Activated CD4-positive, CD25-positive, alpha-beta regulatory T cell treated with anti-CD3 and anti-CD28 coated beads, Interleukin-2, amount 50 U/mL, for 24 hours (primary cell): Measurements from ENCODE around the gene CDK2AP2.
A peak's percentile ranks its signal among the peaks of the same experiment; 100 is the strongest.
"Not testable (repeated sequence)": the region's sequence is repeated elsewhere in the genome, so short reads cannot be mapped to it uniquely, and the experiment has no call there.

Experiments used
- ATAC-seq, 2 donors: fragments of 150-1000 bp; cut with Tn5 transposase; one replicate each; pipeline ENCODE4 v1.10.0; 2021; ENCODE audit warnings: mild to moderate bottlenecking in 1 of 2, moderate library complexity in 1 of 2

The CDK2AP2 gene

DNA sequence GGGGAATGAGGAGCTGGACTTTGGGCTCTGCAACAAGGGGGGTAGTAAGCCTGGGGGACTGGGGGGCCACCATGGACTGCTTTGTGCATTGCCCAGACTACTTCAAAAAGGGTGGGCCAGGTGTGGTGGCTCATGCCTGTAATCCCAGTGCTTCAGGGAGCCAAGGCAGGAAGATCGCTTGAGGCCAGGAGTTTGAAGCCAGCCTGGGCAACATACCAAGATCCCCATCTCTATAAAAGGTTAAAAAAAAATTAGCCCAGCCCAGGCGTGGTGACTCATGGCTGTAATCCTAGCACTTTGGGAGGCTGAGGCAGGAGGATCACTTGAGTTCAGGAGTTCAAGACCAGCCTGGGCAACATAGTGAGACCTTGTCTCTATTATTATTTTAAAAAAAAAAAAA lies 42.4 kb downstream of the CDK2AP2 start:
- ATAC-seq: not testable (repeated sequence)

DNA sequence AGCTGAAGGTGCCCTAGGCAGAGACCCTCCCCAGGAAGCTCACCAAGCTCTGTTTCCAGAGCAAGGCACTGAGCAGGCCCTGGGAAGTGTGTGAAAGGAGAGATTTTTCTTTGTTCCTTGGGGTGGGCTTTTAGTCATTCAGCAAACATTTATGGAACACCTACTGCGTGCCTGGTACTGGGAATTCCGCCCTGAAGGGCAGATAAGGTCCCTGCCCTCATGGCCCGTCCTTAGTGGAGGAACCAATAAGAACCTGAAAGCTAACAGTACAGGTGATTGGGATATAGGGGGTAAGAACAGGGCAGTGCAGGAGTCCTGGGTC lies 42.8 kb downstream of the CDK2AP2 start:
- ATAC-seq: no peak

DNA sequence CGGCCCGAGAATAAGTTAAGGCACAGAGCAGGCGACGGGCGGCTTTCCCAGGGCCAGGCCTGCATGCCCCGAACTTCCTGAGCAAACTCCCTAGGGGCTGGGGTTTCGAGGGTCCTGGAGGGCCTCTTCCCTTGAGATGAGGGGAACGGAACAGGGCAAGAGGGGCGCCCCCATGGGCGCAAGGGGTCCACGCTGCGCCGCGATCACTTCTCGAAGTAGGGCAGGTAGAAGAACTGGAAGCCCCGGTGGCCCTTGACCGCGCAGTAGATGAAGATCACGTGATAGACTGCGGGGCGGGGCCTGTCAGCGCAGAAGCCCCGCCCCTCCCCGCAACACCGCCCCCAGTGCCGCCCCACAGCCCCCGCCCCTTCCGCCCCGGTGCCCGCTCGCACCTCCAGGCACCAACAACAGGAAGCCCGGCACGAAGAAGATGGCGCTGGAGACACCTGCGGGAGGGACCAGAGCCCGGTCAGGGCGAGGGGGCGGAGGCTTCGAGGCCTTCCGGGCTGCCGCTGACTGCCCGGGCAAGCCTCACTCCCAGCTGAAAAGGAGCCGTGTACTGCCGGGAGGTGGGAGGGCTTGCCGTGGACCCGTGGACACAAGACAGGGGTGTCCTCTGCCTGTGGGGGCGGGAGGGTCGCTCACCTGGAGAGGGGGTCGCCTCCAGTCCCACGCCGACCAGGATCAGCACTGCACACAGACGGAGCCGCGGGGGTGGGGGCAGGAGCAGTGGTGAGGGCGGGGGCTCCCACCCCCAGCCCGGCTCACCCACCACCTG lies 43.4 kb downstream of the CDK2AP2 start:
- ATAC-seq: peak; percentile 78 to 79

DNA sequence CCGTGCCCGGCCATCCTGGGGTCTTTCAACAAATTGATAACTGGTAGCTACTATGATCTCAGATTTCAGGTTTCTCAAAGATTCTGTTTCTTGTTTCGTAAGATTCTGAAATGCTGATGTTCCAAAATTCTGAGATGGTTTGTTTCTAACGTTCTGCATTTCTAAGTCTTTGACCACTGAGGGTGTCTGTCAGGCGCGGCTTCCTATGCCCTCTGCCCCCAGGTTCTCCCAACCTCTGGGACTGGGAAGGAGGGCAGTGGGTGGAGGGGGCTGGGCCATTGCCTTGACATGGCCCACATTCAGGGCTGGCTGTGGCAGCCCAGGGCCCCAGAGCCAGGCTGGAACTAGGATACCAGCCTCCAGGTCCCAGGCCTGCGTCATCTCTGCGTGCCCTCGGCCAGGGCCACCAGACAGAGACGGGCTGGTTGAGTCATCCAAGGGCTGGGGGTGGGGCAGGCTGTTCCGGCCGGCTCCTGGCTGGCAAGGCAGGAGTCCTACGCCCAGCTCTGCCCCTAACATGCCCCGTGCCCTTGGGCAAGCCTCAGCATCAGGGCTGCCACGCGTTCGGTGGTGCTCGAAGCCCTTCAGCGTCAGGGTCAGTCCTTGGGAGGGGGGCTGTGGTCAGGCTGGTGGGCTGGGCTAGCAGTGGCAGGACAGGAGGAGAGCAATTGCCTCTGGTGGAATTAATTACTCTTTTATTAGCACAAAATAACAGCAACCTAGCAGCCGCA lies 44.1 kb downstream of the CDK2AP2 start:
- no peak for ATAC-seq

DNA sequence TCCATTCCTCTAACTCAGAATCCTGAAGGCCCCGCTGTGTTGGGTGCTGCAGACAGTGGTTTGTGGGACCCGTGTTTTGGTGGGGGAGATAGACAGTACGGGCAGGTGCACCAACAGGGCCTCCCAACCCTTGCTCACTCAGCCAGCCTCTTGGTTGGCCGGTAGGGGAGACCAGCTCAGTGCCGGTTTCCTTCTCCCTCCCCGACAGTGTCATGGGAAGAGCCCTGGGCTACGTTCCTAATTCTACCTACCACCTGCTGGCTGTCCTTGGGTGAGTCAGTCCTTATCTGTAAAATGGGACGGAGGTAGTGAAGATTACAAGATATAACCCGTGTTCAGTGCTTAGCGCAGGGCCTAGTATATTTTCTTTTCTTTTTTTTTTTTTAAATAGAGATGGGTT lies 44.8 kb downstream of the CDK2AP2 start:
- ATAC-seq: no peak

DNA sequence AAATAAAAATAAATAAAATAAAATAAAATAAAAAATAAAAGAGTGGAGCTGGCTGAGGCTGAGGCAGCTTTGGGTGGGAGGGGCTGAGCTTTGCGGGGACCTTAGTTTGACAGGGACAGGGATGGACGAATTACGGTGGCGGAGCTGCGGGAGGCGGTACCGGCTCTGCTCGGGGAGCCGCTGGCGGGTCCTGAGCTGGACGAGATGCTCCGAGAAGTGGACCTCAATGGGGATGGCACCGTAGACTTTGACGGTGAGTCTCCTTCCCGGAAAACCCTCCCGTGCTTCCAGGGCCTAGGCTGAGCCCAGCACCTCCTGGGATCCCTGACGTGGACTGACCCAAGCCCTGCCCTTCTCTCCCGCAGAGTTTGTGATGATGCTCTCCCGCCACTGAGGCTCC lies 49.7 kb downstream of the CDK2AP2 start:
- ATAC-seq: no peak

DNA sequence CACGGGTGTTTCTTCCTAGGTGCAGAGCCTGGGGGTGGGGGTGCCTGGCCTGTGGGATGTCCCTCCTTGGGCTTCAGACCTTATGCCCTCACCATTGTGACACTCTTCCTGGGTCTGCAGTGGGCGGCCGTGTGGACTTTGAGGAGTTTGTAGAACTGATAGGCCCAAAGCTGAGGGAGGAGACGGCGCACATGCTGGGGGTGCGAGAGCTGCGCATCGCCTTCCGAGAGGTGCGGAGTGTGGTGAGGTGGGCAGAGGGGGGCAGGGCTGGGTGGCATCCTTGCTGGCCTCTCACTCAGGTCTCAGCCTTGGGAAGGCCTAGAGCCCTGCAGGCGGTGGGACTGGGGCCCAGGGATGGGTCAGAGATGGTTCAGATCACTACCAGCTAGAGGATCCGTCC lies 50.5 kb downstream of the CDK2AP2 start:
- ATAC-seq: no peak
